ENCODE results near the gene CCR3. TPM values are rescaled to one million over a fixed set of nuclear protein-coding genes. Genes with fewer than 3 reads are reported as not detected.

CCR3 gene
- total RNA-seq, 1 experiment from 2014 or later = not detected

- CTCF ChIA-PET = no interaction called here
- intact Hi-C loops (cut with micrococcal nuclease; ENCODE audit: unreplicated experiment) = no loop called here
- Histone ChIP-seq H3K36me3 (ENCODE audit: insufficient read depth, low read length, poor library complexity, severe bottlenecking) (no peaks in the 10 kb centered on the region), H3K27me3 (replicated peaks; ENCODE audit: insufficient read depth, low read depth, low read length, poor library complexity) (no peaks in the 10 kb centered on the region), H3K4me3 (ENCODE audit: low read depth, low read length, poor library complexity, severe bottlenecking) (no peak overlapping the region), H3K27ac (ENCODE audit: low read depth, low read length, poor library complexity, severe bottlenecking) (no peak overlapping the region), H3K4me1 (ENCODE audit: insufficient read depth, low read length, poor library complexity, severe bottlenecking) (no peaks in the 10 kb centered on the region), H3K9me3 (ENCODE audit: low read depth, low read length, poor library complexity, severe bottlenecking) (no peaks in the 10 kb centered on the region)
- no peak for DNase-seq (ENCODE audit: low spot score)
- TF ChIP-seq EZH2 (IDR thresholded peaks at IDR 0.05; ENCODE audit: borderline replicate concordance, low read depth, low read length, poor library complexity, severe bottlenecking) = no peak
- no peak for TF ChIP-seq CTCF (conservative IDR thresholded peaks at IDR 0.05; ENCODE audit: low read depth, low read length)
- POLR2A ChIA-PET (ENCODE audit: low non-redundant PET) = no interaction called here
- no TSS peak for BruUV-seq (replicated peaks)
These were observed 40.4 kb downstream of the CCR3 start for GRCh38 chr3:46282696-46283095.

- CTCF ChIA-PET = no interaction called here
- Histone ChIP-seq H3K4me1 (ENCODE audit: insufficient read depth, low read length, poor library complexity, severe bottlenecking) (no peaks in the 10 kb centered on the region), H3K9me3 (ENCODE audit: low read depth, low read length, poor library complexity, severe bottlenecking) (no peaks in the 10 kb centered on the region), H3K4me3 (ENCODE audit: low read depth, low read length, poor library complexity, severe bottlenecking) (no peak overlapping the region), H3K36me3 (ENCODE audit: insufficient read depth, low read length, poor library complexity, severe bottlenecking) (no peaks in the 10 kb centered on the region), H3K27ac (ENCODE audit: low read depth, low read length, poor library complexity, severe bottlenecking) (no peak overlapping the region), H3K27me3 (replicated peaks; ENCODE audit: insufficient read depth, low read depth, low read length, poor library complexity) (no peaks in the 10 kb centered on the region)
- no TSS peak for BruUV-seq (replicated peaks)
- TF ChIP-seq CTCF (conservative IDR thresholded peaks at IDR 0.05; ENCODE audit: low read depth, low read length) = no peak
- no peak for TF ChIP-seq EZH2 (IDR thresholded peaks at IDR 0.05; ENCODE audit: borderline replicate concordance, low read depth, low read length, poor library complexity, severe bottlenecking)
- no peak for DNase-seq (ENCODE audit: low spot score)
- POLR2A ChIA-PET (ENCODE audit: low non-redundant PET) = no interaction called here
- intact Hi-C loops (cut with micrococcal nuclease; ENCODE audit: unreplicated experiment) = no loop called here
These were observed 41.7 kb downstream of the CCR3 start for GRCh38 chr3:46283881-46284450.

- no peak overlapping the region for H3K27ac ChIP-seq (ENCODE audit: low read depth, low read length, poor library complexity, severe bottlenecking)
- H3K36me3 ChIP-seq (ENCODE audit: insufficient read depth, low read length, poor library complexity, severe bottlenecking) = no peaks in the 10 kb centered on the region
- ChIA-PET POLR2A (ENCODE audit: low non-redundant PET) (no interaction called here), CTCF (no interaction called here)
- no peaks in the 10 kb centered on the region for H3K4me1 ChIP-seq (ENCODE audit: insufficient read depth, low read length, poor library complexity, severe bottlenecking)
- TF ChIP-seq CTCF (conservative IDR thresholded peaks at IDR 0.05; ENCODE audit: low read depth, low read length) (no peak), EZH2 (IDR thresholded peaks at IDR 0.05; ENCODE audit: borderline replicate concordance, low read depth, low read length, poor library complexity, severe bottlenecking) (no peak)
- BruUV-seq (replicated peaks) = no TSS peak
- DNase-seq (ENCODE audit: low spot score) = no peak
- intact Hi-C loops (cut with micrococcal nuclease; ENCODE audit: unreplicated experiment) = no loop called here
- no peak overlapping the region for H3K4me3 ChIP-seq (ENCODE audit: low read depth, low read length, poor library complexity, severe bottlenecking)
- no peaks in the 10 kb centered on the region for H3K9me3 ChIP-seq (ENCODE audit: low read depth, low read length, poor library complexity, severe bottlenecking)
- no peaks in the 10 kb centered on the region for H3K27me3 ChIP-seq (replicated peaks; ENCODE audit: insufficient read depth, low read depth, low read length, poor library complexity)
These were observed 42.9 kb downstream of the CCR3 start for GRCh38 chr3:46284981-46285683.

Measured in A673 (cell line).